HG02588 (cell line): ENCODE measurements around the gene MBD1.
"Not testable (repeated sequence)": the region's sequence is repeated elsewhere in the genome, so short reads cannot be mapped to it uniquely, and the experiment has no call there.

Source experiments
- ATAC-seq: cut with Tn5 transposase; IDR thresholded peaks from one replicate; pipeline ENCODE4 v1.9.1; 2021; ENCODE audit warnings: mild to moderate bottlenecking, moderate library complexity; ENCODE audit not compliant: unreplicated experiment

The MBD1 gene

DNA sequence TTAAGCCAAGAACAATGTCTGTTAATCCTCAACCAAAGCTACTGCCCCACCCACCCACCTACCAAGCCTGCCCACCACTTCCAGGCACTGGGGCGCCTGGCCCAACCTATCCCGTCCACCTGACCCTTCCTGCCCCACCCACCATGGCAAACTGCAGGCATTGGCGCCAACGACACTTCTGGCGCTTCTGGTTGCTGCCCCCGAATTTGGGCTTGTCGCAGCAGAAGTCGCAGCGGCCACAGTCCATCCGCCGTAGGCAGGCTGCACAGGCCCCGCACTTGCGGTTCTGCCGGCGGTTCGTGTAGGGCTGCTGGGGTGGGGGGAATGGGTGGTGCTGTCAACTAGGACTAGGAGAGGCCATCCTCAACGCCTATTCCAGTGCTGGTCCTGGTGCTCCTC, 7.3 kb downstream of the MBD1 start:
- ATAC-seq: no peak

DNA sequence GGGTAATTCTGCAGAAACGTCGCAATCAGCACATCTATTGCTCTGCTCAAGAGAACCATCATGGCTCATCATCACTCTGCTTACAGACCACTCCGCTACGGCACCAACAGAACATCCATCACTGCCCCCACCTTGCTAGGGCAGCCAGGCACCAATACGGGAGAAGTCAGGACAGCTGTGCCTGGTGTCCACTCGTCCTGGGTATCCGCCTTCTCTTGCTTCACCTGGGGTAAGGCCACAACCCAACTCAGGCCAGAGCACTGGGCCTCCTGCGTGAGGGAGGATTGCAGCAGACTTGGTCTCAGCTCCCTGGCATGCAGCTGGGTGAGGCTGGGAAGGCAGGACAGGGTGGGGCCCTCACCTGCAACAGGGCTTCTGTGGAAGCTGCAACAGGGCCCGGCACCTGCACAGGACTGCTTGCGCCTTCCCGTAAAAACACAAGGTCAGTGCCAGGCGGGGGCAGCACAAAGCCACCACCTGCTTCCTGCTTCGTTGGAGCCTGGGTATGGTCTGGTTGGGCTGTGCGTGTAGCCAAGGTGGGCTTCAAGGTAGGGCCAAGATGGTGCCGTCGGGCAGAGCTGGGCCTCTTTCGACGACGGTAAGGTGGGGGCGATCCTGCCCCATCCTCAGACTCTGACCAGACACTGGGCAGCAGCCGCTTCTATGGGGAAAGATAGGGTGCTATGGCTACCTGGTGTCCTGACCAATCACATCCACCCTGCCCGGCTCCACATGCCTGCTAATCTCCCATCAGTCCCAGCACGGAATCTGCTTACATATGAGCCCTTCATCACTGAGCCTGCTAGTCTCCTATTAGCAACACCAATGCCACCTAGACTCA, 7.9 kb downstream of the MBD1 start:
- no peak for ATAC-seq

DNA sequence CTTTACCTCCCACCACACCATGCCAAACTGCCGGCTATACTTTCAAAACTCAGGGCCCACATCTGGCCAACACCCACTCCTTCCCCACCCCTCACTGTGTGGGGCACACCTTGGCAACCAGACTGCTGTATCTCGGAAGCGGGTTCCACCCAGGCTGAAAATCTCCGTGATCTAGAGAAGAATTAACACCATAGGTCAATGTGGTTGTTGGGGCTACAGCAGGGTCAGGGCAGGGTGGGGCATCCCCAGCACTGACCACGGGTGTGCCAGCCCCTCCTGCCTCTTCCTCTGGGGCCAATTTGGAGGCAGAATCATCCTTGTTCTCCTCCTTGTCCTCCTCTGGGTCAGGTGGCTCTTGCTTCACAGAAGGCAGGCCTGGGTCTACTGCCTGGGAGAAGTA, 8.8 kb downstream of the MBD1 start:
- no peak for ATAC-seq

DNA sequence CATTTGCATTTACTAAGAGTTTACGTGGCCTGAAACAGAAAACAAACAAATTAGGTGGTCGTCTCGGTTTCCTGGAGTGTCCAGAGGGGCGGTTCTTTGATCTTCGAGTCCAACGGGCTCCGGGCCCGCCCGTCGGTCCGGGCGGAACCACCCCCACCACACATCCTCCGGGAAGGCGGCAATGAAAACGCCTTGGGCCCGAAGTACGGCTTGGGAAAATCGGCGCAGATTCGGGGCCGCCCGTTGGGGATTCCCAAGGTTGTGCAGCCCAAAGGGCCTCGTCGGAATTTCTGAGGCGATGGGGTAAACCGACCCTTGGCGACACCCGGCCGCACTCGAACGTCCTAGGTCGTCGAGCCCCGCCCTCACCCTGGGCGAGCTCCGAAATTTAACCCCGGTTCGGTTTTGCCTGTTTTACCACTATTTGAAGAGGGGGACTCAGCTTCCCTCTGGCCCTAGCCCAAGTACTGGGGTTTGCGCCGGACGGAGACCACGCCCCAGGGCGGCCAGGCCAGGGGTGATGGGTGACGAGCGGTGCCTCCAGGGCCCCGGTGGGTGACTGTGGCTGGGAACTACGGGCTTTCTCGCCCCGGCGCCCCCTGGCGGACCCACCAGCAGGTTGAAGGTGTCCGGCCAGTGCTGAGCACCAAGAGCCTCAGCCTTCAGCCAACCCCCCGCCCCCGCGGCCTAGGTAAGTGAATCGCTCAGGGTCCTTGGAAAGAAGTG, 13.1 kb downstream of the MBD1 start:
- peak; percentile 71 for ATAC-seq

DNA sequence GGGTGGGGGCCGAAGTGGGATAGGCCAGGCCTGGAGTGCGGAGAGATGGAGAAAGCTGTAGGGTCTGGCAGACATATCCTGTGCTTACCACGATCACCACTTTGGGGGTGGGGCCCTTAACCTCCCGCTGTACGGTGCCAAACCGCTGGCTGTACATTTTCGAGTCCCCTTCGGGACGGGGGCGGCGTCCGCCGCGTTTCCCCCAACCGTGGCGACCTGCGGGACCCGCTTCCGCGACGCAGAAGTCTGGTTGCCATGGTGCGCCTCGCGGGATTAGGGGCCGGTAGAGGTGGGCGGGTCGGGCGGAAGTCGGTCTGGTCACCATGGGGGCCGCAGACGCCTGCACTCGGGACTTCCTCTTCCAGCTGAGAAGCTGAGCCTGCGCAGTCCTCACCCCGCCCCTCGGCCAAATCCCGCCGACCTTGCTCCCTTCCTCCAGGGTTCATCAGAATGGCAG, 15.0 kb downstream of the MBD1 start, which contains the start of gene CFAP53:
TSS of gene CFAP53 (minus strand) at position 248 of the 457 bp plus-strand sequence. CDS start at position 157, 91 bp downstream.
- peak; percentile 78 for ATAC-seq

DNA sequence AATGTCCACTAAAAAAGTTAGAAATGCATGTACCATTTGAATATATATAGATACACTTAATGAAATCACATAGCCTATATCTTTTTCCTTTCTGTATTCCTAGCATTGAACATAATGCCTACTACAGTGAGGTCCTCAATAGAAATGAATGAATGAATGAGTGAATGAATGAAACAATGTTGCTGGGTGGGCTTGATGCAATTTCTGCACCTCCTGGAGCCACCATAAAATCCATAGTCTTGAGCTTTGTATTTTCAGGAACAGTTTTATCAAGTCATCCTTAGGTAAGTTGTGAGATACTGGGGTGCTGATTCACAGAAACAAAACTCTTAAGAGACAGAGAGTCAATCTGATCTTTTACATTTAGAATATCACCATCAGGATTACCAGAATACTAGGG, 18.3 kb downstream of the MBD1 start:
- no peak for ATAC-seq

DNA sequence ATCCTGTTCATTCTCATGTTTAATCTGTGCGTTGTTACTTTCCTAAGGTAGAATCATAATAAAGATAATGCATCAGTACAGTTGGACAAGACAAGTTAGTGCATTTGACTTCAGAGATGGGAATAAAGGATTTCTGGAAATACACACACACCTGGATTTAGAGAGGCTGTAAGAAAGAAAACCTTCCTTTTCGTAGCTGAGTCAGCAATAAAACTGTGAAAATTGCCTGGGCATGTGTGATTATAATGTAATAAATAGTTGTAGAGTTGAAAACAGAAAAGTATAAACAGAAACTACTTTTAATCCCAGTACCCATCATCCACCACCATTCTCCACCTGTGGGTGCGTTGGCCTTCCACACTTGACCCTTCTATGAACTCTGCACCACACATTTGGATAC, 30.4 kb downstream of the MBD1 start:
- ATAC-seq: no peak

DNA sequence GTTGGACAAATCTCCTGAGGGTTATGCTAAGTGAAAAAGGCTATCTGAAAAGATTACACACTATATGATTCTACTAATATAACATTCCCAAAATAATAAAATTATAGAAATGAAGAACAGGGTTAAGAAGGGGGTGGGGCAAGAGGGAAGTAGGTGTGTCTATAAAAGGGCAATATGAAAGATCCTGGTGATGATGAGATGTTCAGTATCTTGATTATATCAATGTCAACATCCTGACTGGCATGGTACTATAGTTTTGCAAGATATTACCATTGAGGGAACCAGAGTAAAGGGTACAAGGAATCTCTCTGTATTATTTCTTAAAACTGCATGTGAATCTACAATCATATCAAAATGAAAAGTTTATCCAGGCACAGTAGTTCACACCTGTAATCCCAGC, 31.7 kb downstream of the MBD1 start:
- no peak for ATAC-seq

DNA sequence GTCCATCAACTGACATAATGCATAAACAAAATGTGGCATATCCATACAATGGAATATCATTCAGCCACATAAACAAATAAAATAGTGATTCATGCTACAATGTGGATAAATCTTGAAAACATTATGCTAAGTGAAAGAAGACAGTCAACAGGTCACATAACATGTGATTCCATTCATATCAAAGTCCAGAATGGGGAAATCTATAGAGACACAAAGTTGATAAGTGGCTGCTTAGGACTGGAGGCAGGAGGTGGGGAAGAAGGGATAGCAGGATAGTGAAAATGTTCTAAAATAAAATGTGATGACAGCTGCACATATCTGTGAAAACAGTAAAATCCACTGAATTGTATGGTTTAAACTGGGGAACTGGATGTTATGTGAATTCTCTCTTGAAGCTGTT, 33.8 kb downstream of the MBD1 start:
- ATAC-seq: no peak

DNA sequence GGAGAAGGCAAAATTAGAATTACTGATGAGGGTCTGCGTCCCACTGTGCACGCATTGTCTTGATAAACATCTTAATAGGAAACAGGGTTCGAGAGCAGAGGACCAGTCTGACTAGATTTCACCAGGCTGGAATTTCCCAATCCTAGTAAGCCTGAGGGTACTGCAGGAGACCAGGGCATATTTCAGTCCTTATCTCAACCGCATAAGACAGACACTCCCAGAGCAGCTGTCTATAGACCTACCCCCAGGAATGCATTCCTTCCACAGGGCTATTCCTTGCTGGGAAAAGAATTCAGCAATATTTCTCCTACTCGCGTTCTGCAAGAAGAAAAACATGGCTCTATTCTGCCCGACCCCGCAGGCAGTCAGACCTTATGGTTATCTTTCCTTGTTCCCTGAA, 39.6 kb downstream of the MBD1 start:
- not testable (repeated sequence) for ATAC-seq

DNA sequence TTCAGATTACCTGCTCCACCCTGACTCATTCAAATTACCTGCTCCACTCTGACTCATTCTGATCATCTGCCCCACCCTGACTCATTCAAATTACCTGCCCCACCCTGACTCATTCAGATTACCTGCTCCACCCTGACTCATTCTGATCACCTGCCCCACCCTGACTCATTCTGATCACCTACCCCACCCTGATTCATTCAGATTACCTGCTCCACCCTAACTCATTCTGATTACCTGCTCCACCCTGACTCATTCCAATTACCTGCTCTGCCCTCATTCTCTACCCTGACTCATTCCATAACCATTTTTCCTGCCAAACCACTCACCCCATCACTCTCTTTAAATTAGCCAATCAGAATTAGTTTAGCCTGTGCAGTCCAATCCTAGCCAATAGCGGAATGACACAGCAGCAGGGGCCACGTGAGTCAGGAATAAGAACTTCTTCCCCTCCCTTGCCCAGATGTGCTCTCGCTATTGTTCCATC, 41.2 kb downstream of the MBD1 start:
- ATAC-seq: no peak

DNA sequence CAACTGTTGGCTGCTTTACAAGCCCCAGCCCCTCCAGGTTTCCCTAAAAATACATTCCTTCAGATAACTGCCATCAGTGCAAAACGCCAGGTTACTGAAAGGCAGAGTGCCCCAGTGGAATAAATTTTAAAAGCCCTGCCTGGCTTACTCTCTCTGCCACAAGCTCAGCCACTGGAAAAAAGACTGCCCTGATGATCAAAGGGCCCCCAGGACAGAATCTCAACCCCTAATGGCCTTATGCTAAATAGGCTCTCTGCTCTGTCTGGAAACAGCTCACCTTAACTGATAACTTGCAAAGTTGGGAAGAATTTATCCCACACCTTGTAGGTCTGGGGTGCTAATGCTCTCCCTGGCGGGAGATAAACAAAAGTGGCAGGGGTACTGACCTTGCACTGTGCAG, 48.9 kb downstream of the MBD1 start:
- no peak for ATAC-seq

DNA sequence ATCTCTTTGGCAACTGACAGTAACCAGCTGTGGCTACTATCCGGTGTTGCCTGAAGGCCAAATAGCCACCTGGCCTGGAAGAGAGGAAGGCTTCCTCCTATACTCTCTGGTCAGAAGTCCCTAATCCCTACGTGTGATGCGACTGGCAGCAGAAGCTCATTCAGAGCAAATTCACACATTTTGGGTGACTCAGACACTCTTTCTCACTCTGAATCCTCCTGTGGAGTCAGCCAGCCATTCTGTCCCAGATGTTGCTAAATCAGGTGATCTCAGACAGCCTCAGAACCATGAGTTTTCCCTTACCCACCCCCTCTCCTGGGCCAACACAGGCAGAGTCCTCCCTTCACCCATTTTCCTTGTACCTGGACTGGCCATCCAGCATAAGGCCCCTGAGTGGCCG, 49.7 kb downstream of the MBD1 start:
- ATAC-seq: no peak

DNA sequence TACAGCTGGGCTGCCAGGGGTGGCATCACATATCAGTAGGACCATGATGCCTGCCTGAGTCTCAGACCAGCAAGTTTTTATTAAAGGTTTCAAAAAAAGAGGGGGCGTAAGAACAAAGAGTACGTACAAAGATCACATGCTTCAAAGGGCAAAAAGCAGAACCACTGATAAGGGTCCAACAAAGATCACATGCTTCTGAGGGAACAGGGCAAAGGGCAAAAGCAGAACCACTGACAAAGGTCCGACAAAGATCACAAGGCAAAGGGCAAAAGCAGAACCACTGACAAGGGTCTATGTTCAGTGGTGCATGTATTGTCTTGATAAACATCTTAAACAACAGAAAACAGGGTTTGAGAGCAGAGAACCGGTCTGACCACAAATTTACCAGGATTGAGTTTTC, 61.1 kb downstream of the MBD1 start:
- not testable (repeated sequence) for ATAC-seq
